Tongue (tissue), 2 donors: ENCODE results near the gene ADARB1. TPM values are rescaled to one million over a fixed set of nuclear protein-coding genes. Genes with fewer than 3 reads are reported as not detected.

Experiments
- DNase-seq: peaks from one replicate; pipeline ENCODE4 v3.0.0-alpha.2; 2015
- total RNA-seq: library from RNA; depleted of rRNA; stranded (reverse); fragments of >200 nt; gene quantifications from one replicate; pipeline ENCODE4 v1.2.3, GENCODE V29; 2014

The ADARB1 gene
- total RNA-seq, 1 donor from 2014 or later: 45.2 TPM

- DNase-seq: no peak
Observed at GRCh38 chr21:45228171-45228641, 153.8 kb downstream of the ADARB1 start.

DNA sequence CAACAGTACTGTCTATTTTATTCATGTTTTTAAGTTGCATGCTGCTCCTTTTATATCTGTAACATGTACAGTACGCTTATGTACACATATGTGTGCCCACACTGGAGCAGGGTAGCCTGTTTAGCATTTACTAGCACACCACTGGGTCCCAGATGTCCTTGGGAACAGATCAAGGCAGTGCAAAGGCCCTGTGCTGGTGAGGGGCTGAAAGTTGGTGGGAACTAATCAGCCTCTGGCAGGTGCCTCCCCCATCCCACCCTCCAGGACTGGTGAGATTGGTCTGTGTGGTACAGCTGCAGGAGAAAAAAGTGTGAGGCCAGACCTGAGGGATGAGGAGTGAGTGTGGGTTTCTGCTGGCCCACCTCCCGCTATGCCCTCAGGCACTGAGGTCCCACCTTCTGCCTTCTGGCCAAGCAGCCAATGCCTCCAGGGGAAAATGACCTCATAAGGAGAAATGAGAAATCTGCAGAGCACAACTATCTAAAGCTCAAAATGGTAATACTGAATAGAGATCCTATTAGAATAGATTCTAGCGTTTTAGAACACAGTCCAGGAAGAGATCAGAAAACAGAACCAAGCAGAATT lies 154.4 kb downstream of the ADARB1 start:
- no peak for DNase-seq

DNA sequence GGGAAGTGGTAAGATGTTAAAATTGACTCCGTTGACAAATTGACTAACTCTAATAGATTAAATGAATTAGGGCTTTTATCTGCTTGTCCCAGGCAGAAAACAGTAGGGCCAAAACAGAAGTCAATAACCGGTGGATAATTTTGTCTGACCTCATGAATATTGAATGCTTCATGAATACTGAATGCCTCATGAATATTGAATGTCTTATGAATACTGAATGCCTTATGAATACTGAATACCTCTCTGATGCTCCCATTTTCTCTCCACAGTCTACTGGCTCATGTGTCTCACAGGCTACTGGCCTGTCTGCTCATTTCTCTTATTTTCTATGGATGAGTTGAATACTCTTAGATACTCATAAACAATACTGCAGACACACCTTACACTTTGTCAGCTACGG lies 157.3 kb downstream of the ADARB1 start:
- DNase-seq: no peak

DNA sequence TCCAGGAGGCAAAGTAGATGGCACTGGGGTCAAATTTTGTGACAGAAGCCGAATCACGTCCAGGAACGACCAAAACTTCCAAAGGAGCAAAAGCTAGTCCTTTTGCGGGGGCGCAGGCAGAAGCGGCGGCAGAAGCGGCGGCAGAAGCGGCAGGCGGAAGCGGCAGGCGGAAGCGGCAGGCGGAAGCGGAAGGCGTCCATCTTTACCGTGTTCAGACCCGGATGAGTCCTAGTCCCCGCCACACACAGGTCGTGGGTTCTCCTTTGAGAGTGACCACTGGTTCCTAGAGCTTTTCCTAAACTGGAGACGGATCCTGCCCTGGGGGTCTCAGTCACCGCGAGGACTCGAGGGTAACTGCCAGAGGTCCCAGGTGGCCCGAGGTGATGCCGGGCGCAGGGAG lies 159.7 kb downstream of the ADARB1 start:
- DNase-seq: no peak

DNA sequence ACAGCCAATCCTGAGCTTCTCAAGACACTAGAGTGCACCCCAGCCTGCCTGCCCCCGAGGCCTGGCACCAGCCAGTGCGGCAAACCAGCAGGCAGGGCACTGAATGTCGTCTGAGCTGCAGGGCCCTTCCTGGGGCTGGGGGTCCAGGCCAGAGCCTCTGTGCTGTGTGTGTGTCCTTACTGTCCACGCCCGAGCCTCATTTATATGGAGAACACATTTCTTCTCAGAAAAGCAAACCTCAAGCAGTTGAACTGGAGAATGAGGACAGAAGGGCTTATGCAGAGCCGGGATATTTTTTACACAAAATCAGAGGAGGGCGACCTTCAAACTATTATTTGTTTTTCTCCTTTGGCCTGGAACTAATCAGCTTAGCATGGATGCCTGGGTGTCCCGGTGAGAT lies 160.6 kb downstream of the ADARB1 start:
- no peak for DNase-seq

DNA sequence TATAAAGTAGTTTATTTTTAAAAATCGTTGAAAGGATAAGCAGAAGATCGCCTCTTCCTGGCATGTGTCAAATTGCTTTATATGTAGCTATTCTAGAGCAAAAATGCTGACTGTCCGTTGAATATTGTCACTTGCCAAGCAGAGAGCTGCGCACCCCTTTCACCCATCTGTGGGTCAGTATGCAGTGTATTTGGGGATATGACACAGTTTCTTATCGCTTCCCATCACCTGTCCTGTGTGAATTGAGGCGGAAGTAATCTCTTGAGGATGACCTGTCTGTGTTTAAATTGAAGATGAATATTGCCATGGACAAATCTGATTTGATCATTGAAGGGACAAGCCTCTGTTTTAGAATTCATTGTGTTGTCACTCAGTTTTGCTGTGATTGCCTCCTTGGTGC lies 161.1 kb downstream of the ADARB1 start:
- DNase-seq: no peak

DNA sequence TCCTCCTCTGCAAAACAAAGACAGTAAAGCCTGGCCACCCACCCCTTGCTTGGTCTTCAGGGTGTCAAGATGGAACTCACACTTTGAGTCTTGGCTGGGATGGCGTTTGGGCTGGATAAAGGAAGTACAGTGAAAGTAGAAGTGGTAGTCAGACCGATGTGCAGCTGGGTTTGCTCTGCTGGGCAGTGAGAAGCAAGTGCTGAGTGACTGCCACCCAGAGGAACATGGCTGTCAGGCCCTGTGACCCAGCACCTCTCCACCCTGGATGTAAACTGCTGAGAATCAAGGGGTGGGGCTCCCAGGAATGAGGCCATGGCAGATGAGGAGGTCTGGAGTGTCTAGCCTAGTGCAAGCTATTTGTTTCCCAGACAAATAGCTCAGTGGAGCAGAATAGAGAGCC lies 162.1 kb downstream of the ADARB1 start:
- no peak for DNase-seq

DNA sequence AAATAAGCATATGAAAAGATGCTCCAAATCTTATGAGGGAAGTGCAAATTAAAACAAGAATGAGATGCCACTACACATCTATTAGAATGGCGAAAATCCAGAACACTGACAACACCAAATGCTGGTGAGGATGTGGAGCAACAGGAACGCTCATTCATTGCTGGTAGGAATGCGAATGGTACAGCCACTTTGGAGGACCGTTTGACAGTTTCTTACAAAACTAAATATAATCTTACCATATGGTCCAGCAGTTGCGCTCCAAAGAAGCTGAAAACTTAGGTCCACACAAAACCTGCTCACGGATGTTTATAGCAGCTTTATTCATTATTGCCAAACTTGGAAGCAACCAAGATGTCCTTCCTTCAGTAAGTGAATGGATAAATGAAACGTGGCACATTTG lies 163.0 kb downstream of the ADARB1 start:
- DNase-seq: no peak

- DNase-seq: no peak
Observed at GRCh38 chr21:45241357-45241756, 167.0 kb downstream of the ADARB1 start.

DNA sequence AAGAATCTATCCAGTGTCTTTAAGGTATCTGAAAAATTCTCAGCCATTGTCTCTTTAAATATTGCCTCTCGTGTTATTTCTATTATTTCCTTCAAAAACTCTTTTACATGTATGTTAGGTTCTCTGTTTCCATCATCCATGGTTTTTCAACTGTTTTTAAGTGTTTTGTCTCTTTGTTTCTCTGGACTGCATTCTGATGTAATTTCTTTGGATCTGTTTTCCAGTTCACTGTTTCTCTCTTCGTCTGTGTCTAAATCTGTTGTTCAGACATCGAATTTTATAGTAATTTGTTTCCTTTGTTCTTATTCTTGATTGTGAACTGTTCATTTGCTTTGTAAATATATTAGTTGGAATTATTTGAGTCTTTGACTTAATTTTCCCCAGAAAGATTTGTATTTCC lies 169.2 kb downstream of the ADARB1 start:
- DNase-seq: no peak

- no peak for DNase-seq
Observed at GRCh38 chr21:45244799-45245340, 170.5 kb downstream of the ADARB1 start.

GRCh38 chr21:45246386-45247320 lies 172.3 kb downstream of the ADARB1 start:
- no peak for DNase-seq

DNA sequence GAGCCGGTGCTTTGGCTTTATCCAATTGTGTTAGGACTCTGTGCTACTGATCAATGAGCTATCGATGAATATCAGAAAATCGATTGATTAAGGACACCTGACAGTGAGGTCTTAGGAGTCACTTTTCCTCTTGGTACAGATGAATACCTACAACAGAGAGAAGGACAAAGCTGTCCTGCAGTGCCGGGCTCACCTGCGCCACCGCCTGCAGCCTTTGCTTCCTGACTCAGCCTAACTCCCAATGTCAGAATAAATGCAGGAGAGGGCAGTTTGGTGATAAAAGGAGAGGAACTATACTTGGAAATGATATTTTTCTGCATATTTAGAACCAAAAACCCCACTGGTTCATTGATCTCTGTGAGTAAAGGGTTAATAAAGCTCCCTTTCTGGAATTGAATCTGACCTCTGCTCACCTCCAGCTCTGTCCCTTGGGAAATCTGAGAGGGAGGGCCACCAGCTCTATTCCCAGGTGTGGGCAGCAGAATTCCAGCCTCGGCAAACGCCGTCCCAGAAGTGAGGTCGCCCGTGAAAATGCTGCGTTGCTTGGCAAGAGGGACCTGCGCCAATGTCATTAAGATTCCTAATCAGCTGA lies 174.0 kb downstream of the ADARB1 start:
- DNase-seq: no peak

GRCh38 chr21:45248893-45249381 lies 174.6 kb downstream of the ADARB1 start:
- peak; percentile 45 for DNase-seq

GRCh38 chr21:45249626-45250025 lies 175.2 kb downstream of the ADARB1 start:
- DNase-seq: no peak

DNA sequence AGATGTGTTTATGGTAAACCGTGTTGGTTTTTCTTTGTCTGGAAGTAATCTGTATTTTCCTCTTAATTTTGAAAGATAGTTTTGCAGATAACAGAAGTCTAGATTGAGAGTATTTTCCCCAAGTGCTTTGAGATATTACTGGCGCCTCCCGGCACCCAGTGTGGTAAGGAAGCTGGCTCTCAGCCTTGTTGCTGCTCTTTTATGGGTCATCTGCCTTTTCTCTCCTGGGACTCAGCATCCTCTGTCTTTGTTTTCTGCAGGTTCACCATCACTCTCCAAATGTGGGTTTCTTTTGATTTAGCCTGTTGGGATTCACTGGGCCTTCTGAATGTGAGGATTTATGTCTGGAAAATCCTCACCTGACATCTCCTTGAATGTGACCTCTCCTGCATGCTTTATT lies 175.9 kb downstream of the ADARB1 start:
- no peak for DNase-seq

DNA sequence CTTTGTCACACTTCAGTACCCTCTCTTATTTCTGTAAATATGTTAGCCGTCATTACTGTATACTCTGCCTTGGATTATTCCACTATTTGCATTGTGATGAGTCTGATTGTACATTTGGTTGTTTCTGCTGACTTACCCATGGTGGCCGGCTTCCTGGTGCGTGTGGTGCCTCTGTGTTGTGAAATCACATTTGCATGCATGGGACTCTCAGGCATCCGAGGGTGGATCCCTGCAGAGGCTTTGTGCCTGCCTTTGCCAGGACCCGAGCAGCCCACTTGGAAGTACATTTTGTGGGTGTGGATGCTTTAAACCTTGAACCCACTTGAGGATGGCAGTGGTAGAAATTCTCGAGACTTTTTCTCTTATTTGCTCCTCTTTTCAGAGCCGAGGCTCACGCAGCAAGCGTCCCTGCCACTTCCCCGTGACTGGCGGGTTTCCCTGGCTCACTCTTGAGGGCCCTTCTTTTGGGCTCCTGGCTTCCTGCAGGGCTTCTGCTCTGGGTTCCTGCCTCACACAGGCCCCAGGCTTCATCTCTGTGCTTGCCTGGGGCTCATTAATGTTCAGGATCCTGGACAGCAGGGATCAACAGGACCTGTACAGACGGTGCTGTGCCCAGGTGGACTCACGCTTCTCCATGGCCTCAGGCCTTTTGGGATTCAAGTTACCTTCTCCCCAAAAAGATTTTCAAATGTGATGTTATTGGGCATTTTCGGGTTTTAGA lies 176.7 kb downstream of the ADARB1 start:
- DNase-seq: no peak

DNA sequence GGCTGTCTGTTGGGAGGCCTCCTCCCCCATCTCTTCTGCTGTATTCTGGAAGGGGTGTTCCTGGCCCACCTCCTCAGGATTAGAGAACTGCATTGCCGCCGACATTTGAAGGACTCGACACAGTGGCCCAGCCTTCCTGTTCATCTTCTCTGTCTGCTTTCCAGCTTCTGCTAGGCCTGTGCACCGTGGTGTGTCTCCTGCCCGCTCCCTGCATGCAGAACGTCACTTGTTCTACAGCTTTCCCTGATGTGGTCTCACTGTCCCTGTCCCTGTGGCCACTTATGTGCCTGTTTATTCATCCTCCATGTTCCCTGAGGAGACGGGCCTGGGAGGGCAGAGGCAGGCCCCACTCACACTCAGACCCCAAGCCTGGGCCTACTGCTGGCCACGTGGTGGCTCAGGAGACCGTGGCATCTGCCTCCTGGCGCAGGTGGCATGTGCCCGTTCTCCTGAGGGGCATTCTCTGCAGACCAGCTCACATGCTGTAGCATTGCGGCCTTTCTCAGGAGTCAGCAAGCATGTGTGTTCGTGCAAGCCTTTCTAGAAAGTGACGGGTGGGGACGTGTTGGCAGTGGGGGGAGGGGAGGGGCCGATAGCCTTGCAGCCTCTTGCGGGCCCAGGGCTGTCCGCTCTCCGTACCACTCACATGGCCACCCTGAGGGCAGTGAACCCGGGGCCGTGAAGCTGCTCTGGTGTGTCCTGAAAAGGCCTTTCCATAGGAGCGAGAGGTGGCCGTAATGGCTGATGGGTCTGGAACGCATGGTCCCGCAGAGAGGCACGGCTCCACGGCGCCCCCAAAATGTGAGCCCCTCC lies 177.5 kb downstream of the ADARB1 start:
- no peak for DNase-seq

- DNase-seq: no peak
Observed at GRCh38 chr21:45252448-45252925, 178.1 kb downstream of the ADARB1 start.

DNA sequence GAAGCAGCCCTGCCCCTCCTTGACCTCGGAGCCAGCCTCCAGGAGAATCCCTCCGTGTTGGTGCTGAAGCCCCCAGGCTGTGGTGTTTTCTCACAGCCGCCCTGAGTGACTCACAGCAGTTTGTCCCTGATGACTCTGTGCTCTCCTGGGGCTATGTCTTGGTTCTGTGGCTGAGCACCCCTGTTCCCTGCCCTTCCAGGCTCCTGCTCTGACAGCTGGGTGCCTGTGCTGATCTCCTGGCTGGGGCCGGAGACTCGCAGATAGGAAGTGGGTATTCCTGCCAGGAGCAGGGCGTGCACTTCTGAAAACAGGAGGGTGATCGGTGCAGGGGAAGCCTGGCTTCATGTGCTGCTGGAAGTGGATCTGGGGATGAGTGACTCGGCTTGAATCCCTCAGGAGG lies 178.8 kb downstream of the ADARB1 start:
- DNase-seq: no peak
